ENCODE results near the gene SLC29A4. TPM values are rescaled to one million over a fixed set of nuclear protein-coding genes. Genes with fewer than 3 reads are reported as not detected.
A peak's percentile ranks its signal among the peaks of the same experiment; 100 is the strongest.

Gene SLC29A4
- total RNA-seq, 2 donors from 2014 or later = 4.6 to 20.7 TPM

DNA sequence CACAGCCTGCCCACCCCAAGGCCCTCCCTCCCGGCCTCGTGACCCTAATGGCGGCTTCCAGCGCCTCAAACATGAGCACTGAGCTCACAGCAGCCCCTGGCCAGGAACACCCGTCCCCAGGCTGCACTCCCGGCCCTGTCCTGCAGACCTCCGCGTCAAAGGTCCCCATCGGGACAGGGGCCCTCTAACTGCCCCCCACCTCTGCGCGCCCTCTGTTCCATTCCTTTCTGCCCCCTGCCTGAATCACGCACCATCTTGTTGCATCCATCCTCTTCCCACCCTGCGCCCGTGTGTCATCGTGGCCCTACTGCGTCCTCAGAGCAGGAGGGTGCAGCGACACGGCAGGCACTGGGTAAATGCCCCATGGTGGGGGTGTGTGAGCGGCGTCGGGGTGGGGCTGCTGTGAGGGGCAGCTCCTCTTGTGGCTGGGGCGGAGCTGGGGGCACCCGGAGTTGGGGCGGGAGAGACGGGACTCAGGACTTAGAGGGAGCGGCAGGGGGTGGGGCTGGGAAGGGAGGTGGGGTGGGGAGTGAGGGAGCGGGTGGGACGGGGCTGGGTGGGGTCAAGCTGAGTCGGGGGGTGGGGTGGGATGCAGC, 13.4 kb downstream of the SLC29A4 start:
- Histone ChIP-seq H3K27me3 (no peaks in the 10 kb centered on the region), H3K4me3 (no peak overlapping the region), H3K36me3 (no peaks in the 10 kb centered on the region), H3K9ac (ENCODE audit: low read depth in 2 of 2, low read length in 2 of 2) (no peak overlapping the region), H3K9me3 (no peaks in the 10 kb centered on the region), H3K4me1 (no peaks in the 10 kb centered on the region), H3K27ac (no peak overlapping the region)
- no peak for DNase-seq
- TF ChIP-seq, protein P1, sequence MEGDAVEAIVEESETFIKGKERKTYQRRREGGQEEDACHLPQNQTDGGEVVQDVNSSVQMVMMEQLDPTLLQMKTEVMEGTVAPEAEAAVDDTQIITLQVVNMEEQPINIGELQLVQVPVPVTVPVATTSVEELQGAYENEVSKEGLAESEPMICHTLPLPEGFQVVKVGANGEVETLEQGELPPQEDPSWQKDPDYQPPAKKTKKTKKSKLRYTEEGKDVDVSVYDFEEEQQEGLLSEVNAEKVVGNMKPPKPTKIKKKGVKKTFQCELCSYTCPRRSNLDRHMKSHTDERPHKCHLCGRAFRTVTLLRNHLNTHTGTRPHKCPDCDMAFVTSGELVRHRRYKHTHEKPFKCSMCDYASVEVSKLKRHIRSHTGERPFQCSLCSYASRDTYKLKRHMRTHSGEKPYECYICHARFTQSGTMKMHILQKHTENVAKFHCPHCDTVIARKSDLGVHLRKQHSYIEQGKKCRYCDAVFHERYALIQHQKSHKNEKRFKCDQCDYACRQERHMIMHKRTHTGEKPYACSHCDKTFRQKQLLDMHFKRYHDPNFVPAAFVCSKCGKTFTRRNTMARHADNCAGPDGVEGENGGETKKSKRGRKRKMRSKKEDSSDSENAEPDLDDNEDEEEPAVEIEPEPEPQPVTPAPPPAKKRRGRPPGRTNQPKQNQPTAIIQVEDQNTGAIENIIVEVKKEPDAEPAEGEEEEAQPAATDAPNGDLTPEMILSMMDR (IDR thresholded peaks at IDR 0.05) = no peak
- intact Hi-C loops (cut with DNase I) = no loop called here

DNA sequence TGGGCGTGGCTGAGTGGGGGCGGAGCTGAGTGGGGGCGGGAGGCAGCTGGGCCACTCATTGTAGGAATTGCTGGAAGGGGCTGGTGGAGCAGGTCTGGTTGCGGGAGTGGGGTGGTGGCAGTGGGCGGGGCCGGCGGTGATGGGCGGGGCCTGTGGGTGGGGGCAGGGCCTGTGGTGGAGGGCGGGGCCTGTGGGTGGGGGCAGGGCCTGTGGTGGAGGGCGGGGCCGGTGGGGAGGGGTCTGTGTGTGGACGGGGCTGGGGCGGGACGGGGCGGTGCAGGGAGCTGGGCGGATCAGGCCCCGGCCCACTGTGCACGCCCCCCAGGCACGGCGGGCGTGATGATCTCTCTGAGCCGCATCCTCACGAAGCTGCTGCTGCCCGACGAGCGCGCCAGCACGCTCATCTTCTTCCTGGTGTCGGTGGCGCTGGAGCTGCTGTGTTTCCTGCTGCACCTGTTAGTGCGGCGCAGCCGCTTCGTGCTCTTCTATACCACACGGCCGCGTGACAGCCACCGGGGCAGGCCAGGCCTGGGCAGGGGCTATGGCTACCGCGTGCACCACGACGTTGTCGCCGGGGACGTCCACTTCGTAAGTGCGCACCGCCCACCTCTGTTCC, 14.0 kb downstream of the SLC29A4 start:
- no peak overlapping the region for H3K4me3 ChIP-seq
- H3K9ac ChIP-seq (ENCODE audit: low read depth in 2 of 2, low read length in 2 of 2) = peak overlapping the region in 1 of 2 donors; percentile 35
- H3K4me1 ChIP-seq = no peaks in the 10 kb centered on the region
- H3K36me3 ChIP-seq = no peaks in the 10 kb centered on the region
- intact Hi-C loops (cut with DNase I) = no loop called here
- TF ChIP-seq, protein P1 (IDR thresholded peaks at IDR 0.05) = no peak
- no peaks in the 10 kb centered on the region for H3K9me3 ChIP-seq
- no peak for DNase-seq
- no peaks in the 10 kb centered on the region for H3K27me3 ChIP-seq
- H3K27ac ChIP-seq = no peak overlapping the region

DNA sequence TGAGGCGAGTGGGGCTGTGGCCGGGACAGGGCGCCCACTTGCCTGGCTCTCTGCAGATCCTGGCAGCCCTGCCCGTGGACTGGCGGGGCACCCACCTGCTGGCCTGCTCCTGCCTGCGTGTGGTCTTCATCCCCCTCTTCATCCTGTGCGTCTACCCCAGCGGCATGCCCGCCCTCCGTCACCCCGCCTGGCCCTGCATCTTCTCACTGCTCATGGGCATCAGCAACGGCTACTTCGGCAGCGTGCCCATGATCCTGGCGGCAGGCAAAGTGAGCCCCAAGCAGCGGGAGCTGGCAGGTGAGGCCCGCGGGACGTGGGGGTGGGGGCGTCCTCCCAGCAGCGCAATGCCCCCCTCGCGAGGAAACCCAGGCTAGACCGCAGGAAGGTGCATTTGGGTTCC, 17.6 kb downstream of the SLC29A4 start:
- Histone ChIP-seq H3K27me3 (no peaks in the 10 kb centered on the region), H3K9ac (ENCODE audit: low read depth in 2 of 2, low read length in 2 of 2) (no peak overlapping the region), H3K27ac (no peak overlapping the region), H3K4me3 (no peak overlapping the region), H3K9me3 (no peaks in the 10 kb centered on the region), H3K36me3 (no peaks in the 10 kb centered on the region), H3K4me1 (no peaks in the 10 kb centered on the region)
- intact Hi-C loops (cut with DNase I) = no loop called here
- TF ChIP-seq, protein P1 (IDR thresholded peaks at IDR 0.05) = no peak
- DNase-seq = no peak

DNA sequence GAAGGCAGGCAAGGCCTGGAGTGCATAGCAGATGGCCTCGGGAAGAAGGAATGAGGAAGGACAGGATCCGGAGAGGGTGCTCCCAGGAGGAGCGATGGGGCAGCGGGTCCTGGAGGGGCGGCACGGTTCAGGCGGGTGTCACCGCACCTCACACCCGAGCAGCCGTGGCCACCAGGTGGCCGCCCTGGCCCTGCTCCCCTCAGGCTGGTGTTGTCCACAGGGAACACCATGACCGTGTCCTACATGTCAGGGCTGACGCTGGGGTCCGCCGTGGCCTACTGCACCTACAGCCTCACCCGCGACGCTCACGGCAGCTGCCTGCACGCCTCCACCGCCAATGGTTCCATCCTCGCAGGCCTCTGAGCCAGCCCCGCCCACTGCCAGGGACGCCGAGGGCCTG, 19.8 kb downstream of the SLC29A4 start:
- TF ChIP-seq, protein P1 (IDR thresholded peaks at IDR 0.05) = no peak
- no peaks in the 10 kb centered on the region for H3K4me1 ChIP-seq
- no peak overlapping the region for H3K9ac ChIP-seq (ENCODE audit: low read depth in 2 of 2, low read length in 2 of 2)
- no peak overlapping the region for H3K27ac ChIP-seq
- DNase-seq = no peak
- no peaks in the 10 kb centered on the region for H3K27me3 ChIP-seq
- intact Hi-C loops (cut with DNase I) = no loop called here
- H3K9me3 ChIP-seq = no peaks in the 10 kb centered on the region
- H3K4me3 ChIP-seq = no peak overlapping the region
- H3K36me3 ChIP-seq = no peaks in the 10 kb centered on the region

DNA sequence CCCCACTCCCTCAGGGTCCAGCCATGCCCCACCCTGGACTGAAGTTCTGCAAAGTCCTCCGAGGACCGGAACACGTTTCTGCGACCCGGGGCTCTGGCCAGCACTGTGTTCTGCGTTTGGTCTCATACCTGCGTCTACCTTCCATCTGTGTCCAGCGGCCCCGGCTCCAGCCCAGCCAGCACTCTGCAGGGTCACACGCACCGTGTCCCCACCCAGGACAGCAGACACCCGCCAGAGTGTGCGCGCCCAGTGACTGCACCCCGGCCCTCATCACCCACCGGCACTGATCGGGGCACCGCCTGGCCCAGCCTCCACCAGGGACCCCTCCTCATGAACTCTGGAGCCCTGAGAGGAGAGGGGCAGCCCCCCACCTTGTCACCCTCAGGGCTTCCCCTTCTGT, 20.3 kb downstream of the SLC29A4 start:
- TF ChIP-seq, protein P1 (IDR thresholded peaks at IDR 0.05) = no peak
- Histone ChIP-seq H3K4me3 (no peak overlapping the region), H3K9me3 (no peaks in the 10 kb centered on the region), H3K36me3 (no peaks in the 10 kb centered on the region), H3K27me3 (no peaks in the 10 kb centered on the region), H3K27ac (no peak overlapping the region), H3K4me1 (no peaks in the 10 kb centered on the region), H3K9ac (ENCODE audit: low read depth in 2 of 2, low read length in 2 of 2) (no peak overlapping the region)
- intact Hi-C loops (cut with DNase I) = no loop called here
- no peak for DNase-seq
